GM19025 (cell line): ENCODE results near the gene WDR74.

ENCODE experiments used
- ATAC-seq: cut with Tn5 transposase; IDR thresholded peaks from one replicate; pipeline ENCODE4 v1.9.1; 2021; ENCODE audit warnings: mild to moderate bottlenecking, low read depth, moderate library complexity; ENCODE audit not compliant: unreplicated experiment

Gene WDR74

GRCh38 chr11:62801071-62801470 is 38.3 kb downstream of the WDR74 start:
- no peak for ATAC-seq

DNA sequence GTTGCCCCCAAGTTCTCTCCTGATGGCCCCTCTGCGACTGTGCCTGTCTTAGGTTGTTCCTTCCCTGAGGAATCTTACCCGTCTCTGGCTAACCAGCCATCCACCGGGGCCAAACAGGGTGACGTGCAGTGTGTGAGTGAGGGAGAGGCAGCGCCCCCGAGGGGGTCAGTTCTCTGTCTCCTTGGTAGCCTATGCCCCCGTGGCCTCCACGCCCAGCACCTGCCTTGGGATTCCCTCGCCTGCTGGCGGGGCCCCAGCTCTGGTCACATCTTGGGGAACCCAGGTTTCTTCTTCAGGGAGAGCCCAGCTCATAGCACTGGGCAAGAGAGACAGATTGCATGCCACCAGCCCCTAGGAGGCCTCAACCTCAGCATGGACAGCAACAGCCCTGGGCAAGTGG is 39.9 kb downstream of the WDR74 start:
- ATAC-seq, result no peak

GRCh38 chr11:62796281-62796680 is 43.1 kb downstream of the WDR74 start:
- no peak for ATAC-seq

DNA sequence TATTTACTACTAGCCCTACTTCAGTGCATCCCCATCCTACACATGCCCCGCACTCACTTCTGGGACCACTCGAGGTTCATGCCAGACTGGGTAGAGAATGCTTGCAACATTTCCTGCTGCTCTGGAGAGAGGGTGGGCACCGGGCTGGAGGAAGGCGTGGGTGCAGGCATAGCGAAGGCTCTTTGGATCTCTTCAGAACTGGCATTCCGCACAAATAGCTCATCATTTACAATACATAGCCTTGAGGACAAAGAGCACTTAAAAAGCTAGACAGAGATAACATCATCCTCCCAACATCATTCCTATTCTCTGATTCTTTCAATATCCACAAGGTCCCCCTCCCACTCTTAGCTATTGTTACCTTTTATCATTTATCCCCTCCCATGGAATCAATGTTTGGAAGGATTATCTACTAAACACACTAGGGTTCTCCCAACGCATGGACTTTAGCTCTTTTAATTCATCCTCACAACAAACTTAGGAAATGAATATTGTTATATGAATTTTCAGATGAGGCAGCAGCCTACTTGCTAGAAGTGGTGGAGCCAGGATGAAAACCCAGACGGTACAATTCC is 45.1 kb downstream of the WDR74 start:
- no peak for ATAC-seq

DNA sequence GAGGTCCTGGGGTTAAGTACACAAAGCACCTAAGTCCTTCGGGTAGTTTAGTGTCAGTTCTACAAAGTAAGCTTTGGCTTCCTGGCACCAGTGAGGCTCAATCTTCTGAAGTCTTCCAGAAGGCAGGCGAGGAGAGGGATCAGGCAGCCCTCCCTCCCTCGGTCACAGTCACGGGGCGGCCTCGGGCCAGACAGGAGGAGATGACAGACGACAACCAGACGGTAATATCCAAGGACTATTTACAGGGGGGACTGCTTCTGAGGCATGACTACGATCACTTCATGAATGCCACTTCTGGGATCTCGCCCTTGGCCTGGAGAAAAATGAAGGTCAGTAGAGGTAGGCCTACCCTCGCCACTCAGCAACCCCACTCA is 47.2 kb downstream of the WDR74 start:
- ATAC-seq, result no peak

DNA sequence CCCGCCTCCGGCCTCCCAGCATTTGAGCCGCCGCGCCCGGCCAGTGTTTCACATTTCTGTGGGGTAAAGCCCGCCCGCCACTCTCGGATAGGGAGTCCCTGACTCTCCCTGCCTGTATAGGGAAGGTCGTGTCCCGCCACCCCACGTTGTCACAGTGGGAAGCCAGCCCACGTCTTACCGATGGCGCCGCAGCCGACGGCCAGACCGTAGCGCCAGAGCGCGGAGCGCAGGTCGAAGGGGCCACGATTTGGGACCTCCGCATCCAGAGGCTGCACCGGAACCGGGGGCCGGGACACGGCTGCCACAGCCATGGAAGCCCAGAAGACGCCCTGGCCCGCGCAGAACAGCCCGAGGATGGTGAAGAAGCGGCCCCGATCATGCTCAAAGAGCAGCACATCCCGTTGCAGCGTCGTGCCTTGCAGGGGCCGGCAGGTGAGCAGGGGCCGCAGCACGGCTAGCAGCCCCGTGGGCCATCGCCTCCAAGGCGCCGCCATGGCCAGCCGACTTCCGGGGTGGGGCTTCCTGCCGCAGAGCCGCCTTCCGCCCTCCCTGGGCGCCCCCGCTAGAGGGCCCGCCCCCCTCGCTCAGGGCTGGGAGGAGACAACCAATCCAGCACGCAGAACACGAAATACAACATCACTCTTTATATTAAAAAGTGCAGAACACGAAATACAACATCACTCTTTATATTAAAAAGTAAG is 47.7 kb downstream of the WDR74 start, which contains the start of gene TMEM223:
Gene TMEM223 (minus strand): TSS at position 506 of the 701 bp plus-strand sequence. CDS start 12 bp downstream, at position 494.
- ATAC-seq, result peak; percentile 59

DNA sequence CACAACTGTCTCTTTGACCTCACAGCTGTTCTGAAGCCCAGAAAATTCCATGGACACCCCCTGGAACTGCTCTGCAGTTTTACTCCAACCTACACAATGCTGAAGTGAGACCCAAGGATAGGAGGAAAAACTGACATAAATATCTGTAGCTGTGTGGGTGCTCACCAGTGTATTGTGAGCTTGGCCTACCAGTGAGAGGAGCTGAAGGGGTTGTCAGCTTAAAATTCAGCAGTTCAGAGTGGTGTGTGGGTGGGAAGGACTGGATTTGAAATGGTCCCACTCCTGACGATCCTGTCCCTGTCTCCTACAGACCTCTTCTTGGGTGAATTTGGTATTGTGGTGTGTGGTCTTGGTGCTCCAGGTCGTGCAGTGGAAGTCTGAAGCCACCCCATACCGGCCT is 49.8 kb downstream of the WDR74 start:
- no peak for ATAC-seq

GRCh38 chr11:62788991-62789390 is 50.4 kb downstream of the WDR74 start:
- no peak for ATAC-seq

DNA sequence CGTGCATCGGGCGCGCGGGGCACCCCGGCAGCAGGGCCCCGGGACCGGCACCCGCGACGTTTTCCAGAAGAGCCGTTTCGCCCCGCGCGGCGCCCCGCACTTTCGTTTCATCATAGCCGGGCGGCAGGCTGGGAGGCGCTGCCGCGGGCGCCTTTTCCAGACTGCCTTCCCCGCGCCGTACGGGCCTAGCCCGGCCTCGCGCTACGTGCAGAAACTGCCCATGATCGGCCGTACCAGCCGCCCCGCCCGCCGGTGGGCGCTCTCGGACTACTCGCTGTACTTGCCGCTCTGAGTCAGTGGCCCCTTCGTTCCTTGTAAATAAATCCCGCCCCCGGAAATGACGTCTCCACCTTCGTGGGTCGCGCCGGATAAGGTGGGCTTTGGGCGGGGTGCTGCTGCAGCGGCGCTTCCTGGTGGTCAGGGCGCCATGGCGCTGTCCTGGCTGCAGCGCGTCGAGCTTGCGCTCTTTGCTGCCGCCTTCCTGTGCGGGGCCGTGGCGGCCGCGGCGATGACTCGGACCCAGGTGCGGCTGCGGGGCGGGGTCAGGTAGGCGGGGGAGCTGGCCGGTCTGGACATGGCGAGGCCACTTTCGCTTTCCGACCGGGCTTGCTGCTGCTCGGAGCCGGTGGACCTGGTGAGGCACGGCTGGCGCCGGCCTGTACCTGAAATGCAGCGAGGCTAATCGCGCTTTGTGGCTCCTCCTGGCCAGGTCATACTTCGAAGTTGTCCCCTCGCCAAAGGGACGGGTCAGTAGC is 52.2 kb downstream of the WDR74 start, which contains the start of gene TMEM179B:
Gene TMEM179B (plus strand): TSS at position 398 of the 755 bp plus-strand sequence. CDS start 30 bp downstream, at position 428.
- ATAC-seq, result peak; percentile 61

- peak; percentile 57 for ATAC-seq
These were observed 52.9 kb downstream of the WDR74 start for GRCh38 chr11:62786318-62787004.
